Testis (tissue), 3 donors: ENCODE data around the gene LRIT3. TPM values are rescaled to one million over a fixed set of nuclear protein-coding genes. Genes with fewer than 3 reads are reported as not detected.
"Not testable (repeated sequence)": the region's sequence is repeated elsewhere in the genome, so short reads cannot be mapped to it uniquely, and the experiment has no call there.

Source experiments
- DNase-seq: peaks from one replicate; pipeline ENCODE4 v3.0.0-alpha.2; 2019
- H3K27ac ChIP-seq, 2 donors: fragments of 200-600 bp; sonication (generic); one replicate each; pipeline ENCODE4 v1.5.1; 2019
- H3K27me3 ChIP-seq: fragments of 200-600 bp; sonication (generic); one replicate; pipeline ENCODE4 v1.5.1; 2019
- H3K36me3 ChIP-seq: fragments of 200-600 bp; sonication (generic); one replicate; pipeline ENCODE4 v1.5.1; 2017; ENCODE audit warnings: low read depth; ENCODE audit errors: missing control alignments
- H3K4me1 ChIP-seq: fragments of 200-600 bp; sonication (generic); one replicate; pipeline ENCODE4 v1.5.1; 2019
- H3K4me3 ChIP-seq, 2 donors: fragments of 200-600 bp; sonication (generic); one replicate each; pipeline ENCODE4 v1.5.1; 2017 to 2019
- H3K9me3 ChIP-seq: fragments of 200-600 bp; sonication (generic); one replicate; pipeline ENCODE4 v1.5.1; 2017
- POLR2A ChIP-seq: fragments of 450-650 bp; IDR thresholded peaks from one replicate; pipeline ENCODE4 v1.6.1; 2017; ENCODE audit warnings: antibody characterized with exemption, mild to moderate bottlenecking, moderate library complexity
- WGBS, 2 donors: methylation state at CpG; one replicate each; pipeline ENCODE4 v1.1.5; 2018; 5-methylcytosine and 5-hydroxymethylcytosine counted together
- intact Hi-C: fragments of 100-400 bp; cut with DNase I; formaldehyde crosslinking; loops from one replicate; pipeline ENCODE4 v1.15.1; 2023; ENCODE audit warnings: low total_unique reads
- polyA plus RNA-seq: library from polyadenylated mRNA; stranded (reverse); fragments of 350-450 nt; fragmentation: Illumina TruSeq; extraction: RNeasy Lipid Tissue Mini Kit (QIAGEN cat#74804); gene quantifications from one replicate; pipeline ENCODE4 v1.2.3, GENCODE V29; 2014; ENCODE audit warnings: low read depth, low replicate concordance; ENCODE audit not compliant: insufficient read depth
- total RNA-seq, 2 donors: library from RNA; depleted of rRNA; stranded (reverse); fragments of >200 nt; gene quantifications; one replicate each; pipeline ENCODE4 v1.2.3, GENCODE V29; 2016
- TF ChIP-seq, protein P1 (sequence below), 3 experiments: fragments of 450-650 bp in 2 of 3; fragments of 200-600 bp in 1 of 3; sonication (generic) in 1 of 3; IDR thresholded peaks; one replicate each; pipeline ENCODE4 v1.5.1; 2016 to 2019; ENCODE audit warnings: antibody characterized with exemption in 3 of 3, mild to moderate bottlenecking in 2 of 3, moderate library complexity in 1 of 3

The LRIT3 gene
- total and polyA plus RNA-seq, 3 donors from 2014 or later = 0.37 to 1.2 (median 0.73) TPM

DNA sequence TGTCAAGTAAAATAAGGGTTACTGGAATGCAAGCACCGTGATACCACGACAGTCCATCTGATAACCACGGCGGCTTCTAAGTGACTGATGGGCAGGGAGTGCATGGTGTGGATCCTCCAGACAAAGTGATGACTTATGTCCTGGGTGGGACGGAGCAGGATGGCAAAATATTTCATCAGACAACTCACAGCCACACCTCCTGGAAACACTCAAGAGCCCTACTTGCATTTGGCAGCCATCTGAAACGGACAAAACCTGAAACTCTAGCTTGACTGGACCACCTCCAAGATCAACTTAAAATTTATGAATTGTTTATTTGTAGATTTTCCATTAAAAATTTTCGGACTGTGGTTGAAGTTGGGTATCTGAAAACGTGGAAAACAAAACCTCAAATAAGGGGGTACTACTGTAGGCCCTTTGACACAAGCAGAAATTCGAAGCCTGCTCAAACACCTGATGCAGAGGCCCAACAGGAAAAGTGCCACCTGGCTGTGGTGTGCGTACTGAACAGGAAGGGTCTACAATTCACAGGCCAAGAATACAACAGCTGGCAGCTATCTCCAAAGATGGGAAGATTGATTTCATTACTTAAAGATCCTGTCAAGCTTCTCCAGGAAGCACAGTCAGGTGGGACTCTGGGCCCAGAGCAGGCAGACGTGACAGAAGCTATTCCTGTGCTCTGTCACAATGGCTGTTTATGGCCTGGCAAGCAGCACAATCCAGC, 26.0 kb downstream of the LRIT3 start:
- TF ChIP-seq POLR2A = no peak
- TF ChIP-seq, protein P1, sequence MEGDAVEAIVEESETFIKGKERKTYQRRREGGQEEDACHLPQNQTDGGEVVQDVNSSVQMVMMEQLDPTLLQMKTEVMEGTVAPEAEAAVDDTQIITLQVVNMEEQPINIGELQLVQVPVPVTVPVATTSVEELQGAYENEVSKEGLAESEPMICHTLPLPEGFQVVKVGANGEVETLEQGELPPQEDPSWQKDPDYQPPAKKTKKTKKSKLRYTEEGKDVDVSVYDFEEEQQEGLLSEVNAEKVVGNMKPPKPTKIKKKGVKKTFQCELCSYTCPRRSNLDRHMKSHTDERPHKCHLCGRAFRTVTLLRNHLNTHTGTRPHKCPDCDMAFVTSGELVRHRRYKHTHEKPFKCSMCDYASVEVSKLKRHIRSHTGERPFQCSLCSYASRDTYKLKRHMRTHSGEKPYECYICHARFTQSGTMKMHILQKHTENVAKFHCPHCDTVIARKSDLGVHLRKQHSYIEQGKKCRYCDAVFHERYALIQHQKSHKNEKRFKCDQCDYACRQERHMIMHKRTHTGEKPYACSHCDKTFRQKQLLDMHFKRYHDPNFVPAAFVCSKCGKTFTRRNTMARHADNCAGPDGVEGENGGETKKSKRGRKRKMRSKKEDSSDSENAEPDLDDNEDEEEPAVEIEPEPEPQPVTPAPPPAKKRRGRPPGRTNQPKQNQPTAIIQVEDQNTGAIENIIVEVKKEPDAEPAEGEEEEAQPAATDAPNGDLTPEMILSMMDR (IDR thresholded peaks at IDR 0.05) = no peak
- H3K4me1 ChIP-seq = no peaks in the 10 kb centered on the region
- no peaks in the 10 kb centered on the region for H3K9me3 ChIP-seq
- no peak for DNase-seq
- WGBS, 2 donors = 69 to 72% methylated on average over 10 to 11 of the region's 11 CpGs
- H3K27ac ChIP-seq = no peak overlapping the region
- intact Hi-C loops = no loop called here
- H3K4me3 ChIP-seq = no peak overlapping the region
- no peaks in the 10 kb centered on the region for H3K36me3 ChIP-seq
- no peaks in the 10 kb centered on the region for H3K27me3 ChIP-seq

DNA sequence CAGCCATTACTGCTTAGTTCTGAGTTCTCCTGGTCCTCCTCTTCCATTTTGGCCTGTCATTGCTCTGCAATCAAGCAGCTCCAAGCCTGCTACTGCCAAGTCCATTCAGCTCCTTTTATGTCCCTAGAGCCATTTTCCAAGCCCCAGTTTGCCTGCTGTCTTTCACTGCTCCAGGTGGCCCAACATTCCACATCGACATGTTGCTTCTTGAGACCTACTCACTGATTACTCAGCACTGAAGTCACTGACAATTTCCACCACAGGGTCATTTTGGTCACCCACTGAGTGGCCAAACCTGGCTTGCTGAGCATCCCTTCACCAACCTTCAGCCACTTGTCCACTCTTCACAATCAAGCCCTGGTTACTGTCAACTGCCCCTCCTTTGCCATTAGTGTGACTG, 27.2 kb downstream of the LRIT3 start:
- TF ChIP-seq, protein P1 (IDR thresholded peaks at IDR 0.05) = no peak
- TF ChIP-seq POLR2A = no peak
- intact Hi-C loops = no loop called here
- Histone ChIP-seq H3K27ac (no peak overlapping the region), H3K27me3 (no peaks in the 10 kb centered on the region), H3K4me3 (no peak overlapping the region), H3K36me3 (no peaks in the 10 kb centered on the region), H3K4me1 (no peaks in the 10 kb centered on the region), H3K9me3 (no peaks in the 10 kb centered on the region)
- DNase-seq = no peak
- WGBS, 2 donors = 100% methylated on average over 1 of the region's 1 CpG

DNA sequence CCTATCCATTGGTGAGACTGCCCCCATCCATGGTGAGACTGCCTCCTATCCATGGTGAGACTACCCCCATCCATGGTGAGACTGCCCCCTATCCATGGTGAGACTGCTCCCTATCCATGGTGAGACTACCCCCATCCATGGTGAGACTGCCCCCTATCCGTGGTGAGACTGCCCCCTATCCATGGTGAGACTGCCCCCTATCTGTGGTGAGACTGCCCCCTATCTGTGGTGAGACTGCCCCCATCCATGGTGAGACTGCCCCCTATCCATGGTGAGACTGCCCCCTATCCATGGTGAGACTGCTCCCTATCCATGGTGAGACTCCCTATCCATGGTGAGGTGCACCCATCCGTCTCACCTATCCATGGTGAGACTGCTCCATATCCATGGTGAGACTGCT, 27.6 kb downstream of the LRIT3 start:
- H3K4me1 ChIP-seq, H3K4me3 ChIP-seq, H3K27me3 ChIP-seq, H3K9me3 ChIP-seq, H3K27ac ChIP-seq, H3K36me3 ChIP-seq, DNase-seq, intact Hi-C loops: not testable (repeated sequence)
- 81 to 100% methylated on average over 1 to 2 of the region's 2 CpGs for WGBS, 2 donors

DNA sequence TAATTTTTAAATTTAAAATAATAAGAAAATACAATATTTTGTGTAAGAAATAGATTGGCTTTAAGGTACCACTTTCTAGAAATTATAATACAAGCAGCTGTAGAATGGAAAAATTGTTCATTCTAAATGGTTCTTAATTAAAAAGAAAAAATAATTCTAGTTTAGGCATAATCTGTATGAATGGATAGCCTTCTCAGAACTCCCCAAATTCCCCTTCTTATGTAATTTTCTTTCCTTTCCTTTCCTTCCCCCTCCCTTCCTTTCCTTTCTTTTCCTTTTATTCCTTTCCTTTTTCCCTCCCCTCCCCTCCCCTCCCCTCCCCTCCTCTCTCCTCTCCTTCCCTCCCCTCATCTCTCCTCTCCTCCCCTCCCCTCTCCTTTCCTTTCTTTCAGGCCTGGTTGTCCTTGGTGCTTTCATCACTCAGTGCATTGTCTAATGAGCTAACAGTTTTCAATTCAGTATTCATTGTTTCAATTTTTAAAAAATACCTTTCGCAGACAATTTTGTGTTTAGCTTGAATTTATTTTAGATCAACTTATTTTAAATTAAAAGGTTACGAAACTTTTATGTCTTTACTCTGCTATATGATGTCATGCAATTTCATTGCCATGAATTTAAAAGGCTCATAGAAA, 28.8 kb downstream of the LRIT3 start:
- no peak overlapping the region for H3K4me3 ChIP-seq
- intact Hi-C loops = no loop called here
- H3K4me1 ChIP-seq = no peaks in the 10 kb centered on the region
- TF ChIP-seq, protein P1 (IDR thresholded peaks at IDR 0.05) = no peak
- no peak for TF ChIP-seq POLR2A
- H3K27ac ChIP-seq = no peak overlapping the region
- 87 to 95% methylated on average over 2 of the region's 2 CpGs for WGBS, 2 donors
- no peak for DNase-seq
- no peaks in the 10 kb centered on the region for H3K27me3 ChIP-seq
- H3K36me3 ChIP-seq = no peaks in the 10 kb centered on the region
- no peaks in the 10 kb centered on the region for H3K9me3 ChIP-seq

DNA sequence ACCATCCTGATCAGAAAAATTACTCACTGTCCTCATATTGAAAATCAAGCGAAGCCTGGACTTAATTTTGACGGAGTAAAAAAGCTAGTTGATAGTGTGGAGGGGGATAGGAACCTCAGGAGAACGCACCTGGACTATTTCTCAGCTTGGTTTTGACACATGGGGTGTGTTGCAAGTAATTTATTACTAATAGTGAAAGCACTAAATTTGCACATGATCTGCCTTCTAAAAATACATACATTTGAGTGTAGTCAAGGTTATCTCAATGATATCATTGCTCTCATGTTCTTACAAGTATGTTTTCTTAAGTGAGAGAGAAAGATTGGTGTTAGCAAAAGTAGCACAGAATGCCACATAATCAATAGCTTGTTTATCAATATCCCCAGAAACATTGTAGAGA, 29.5 kb downstream of the LRIT3 start:
- H3K27me3 ChIP-seq = no peaks in the 10 kb centered on the region
- TF ChIP-seq POLR2A = no peak
- TF ChIP-seq, protein P1 (IDR thresholded peaks at IDR 0.05) = no peak
- DNase-seq = no peak
- H3K9me3 ChIP-seq = no peaks in the 10 kb centered on the region
- 73 to 77% methylated on average over 3 of the region's 3 CpGs for WGBS, 2 donors
- H3K36me3 ChIP-seq = no peaks in the 10 kb centered on the region
- H3K4me3 ChIP-seq = no peak overlapping the region
- H3K4me1 ChIP-seq = no peaks in the 10 kb centered on the region
- H3K27ac ChIP-seq = no peak overlapping the region
- intact Hi-C loops = no loop called here
